T47D (cell line): ENCODE results near the gene SND1.

ENCODE experiments used
- DNase-seq, 2 experiments: peaks; one replicate each; pipeline versions ENCODE4 v3.0.0 to v3.0.0-alpha.2; 2011 to 2012; ENCODE audit warnings: low read depth in 1 of 2, low spot score in 1 of 2
- JUND ChIP-seq: IDR thresholded peaks from 2 replicates; pipeline ENCODE4 v1.6.1; 2012; ENCODE audit warnings: low read depth
- in situ Hi-C: cut with HindIII; loops from 2 replicates; pipeline ENCODE4 v1.10.0; 2016; ENCODE audit warnings: low sequenced_read_pairs, low pct_unique_long_range_greater_than_20kb

SND1 gene

DNA sequence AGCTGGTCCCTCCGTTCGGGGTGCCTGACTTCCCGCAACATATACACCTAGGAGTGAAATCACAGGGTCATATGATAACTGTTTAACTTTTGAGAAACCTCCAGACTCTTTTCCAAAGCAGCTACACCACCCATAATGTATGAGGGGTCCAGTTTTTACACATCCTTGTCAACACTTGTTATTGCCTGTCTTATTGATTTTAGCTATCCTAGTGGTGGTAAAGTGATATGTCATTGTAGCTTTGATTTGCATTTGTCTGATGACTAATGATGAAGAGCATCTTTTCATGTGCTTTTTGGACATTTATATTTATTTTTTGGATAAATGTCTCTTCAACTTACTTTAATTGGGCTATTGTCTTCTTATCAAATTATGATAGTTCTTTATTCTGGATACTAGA, 29.0 kb downstream of the SND1 start:
- DNase-seq, result no peak
- TF ChIP-seq JUND, result no peak
- in situ Hi-C loops, result no loop called here

- TF ChIP-seq JUND, result no peak
- in situ Hi-C loops, result no loop called here
- DNase-seq, result no peak
Measured at GRCh38 chr7:127682140-127682539, 30.1 kb downstream of the SND1 start.

DNA sequence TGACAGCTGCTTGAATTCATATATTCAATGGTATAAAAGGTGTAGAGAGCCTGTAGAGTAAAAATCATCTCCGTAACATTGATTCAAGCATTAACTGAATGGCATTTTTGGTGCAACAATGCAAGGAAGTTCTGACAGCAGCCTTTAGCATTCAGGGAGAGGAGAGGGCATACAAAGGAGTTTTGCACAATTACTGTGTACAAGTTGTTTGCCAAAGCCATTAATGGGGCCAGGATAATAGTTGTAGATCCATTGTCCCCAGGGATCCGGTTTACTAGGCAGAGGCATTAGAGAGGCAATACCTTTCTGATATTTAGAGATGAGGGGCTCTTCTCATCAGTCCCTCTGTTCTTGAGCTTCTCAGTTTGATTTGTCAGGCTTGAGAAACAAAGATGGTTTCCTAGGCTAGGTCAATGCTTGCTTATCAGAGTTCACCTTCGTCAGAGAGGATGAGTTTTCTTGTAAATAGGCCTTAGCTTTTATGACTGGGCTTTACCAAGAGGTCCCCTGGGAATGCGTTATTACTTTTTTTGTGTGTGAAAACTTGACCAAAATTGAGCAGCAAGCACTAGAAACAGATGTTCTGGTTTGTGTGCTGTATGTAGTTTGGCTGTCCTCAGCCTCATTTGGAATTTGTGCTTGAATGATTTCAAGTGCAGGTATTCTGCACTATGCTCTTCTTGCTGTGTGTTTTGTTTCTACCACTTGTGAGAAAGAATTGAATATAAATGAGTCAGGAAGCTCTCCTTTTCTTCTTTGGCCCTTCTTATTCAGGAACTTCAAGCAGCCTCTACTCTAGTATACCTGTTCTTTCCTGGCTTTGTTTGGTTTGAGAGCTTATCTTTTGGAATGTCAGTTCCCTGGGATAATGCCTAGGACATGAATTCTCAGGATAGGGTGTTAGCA, 32.0 kb downstream of the SND1 start:
- DNase-seq, result no peak
- in situ Hi-C loops, result no loop called here

GRCh38 chr7:127689194-127689772, 37.3 kb downstream of the SND1 start:
- in situ Hi-C loops, result no loop called here
- DNase-seq, result no peak
- TF ChIP-seq JUND, result no peak

More for the DNA sequence above, 32.0 kb downstream of the SND1 start:
- no peak for TF ChIP-seq JUND

DNA sequence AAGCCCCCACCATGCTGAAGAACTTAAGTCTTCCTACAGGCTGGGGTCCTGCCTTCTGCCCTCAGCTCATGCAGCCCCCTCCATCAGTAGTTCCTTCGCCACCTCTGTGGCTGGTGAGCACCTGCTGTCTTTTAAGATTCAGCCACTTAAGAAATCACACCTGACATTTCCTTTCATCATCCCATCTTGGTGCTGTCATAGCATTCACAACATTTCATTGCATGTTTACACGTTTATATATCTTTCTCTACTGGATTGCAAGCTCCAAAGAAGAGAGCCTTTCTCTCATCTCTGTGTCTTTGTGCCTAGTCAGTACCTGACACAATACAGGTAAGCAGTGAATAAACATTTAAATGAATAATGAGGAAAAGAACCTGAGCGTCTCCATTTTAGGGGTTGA, 38.3 kb downstream of the SND1 start:
- in situ Hi-C loops, result no loop called here
- no peak for DNase-seq
- TF ChIP-seq JUND, result no peak

GRCh38 chr7:127690806-127691205, 38.8 kb downstream of the SND1 start:
- DNase-seq, result no peak
- in situ Hi-C loops, result no loop called here
- TF ChIP-seq JUND, result no peak

DNA sequence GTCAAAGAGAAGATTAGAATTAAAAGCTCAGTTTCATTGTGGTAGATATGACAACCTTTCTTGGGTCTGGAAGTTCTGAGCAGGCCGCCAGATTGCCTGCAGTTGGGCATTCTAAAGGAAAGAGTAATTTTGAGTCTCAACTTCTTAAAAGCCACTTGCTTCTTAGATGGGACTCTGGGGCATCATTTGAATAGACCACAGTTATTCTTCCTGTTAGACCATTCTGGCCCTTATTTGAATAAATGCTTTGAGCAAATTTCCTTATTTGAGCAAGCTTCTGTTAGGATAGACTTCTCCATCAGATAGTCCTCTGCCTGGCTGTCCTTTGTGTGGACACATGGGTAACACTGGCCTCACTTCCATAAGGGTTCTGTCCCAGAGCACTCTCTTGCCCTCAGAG, 40.2 kb downstream of the SND1 start:
- no peak for TF ChIP-seq JUND
- DNase-seq, result peak in 1 of 2 experiments; percentile 3
- in situ Hi-C loops, result no loop called here

GRCh38 chr7:127699853-127700252, 47.9 kb downstream of the SND1 start:
- in situ Hi-C loops, result no loop called here

DNA sequence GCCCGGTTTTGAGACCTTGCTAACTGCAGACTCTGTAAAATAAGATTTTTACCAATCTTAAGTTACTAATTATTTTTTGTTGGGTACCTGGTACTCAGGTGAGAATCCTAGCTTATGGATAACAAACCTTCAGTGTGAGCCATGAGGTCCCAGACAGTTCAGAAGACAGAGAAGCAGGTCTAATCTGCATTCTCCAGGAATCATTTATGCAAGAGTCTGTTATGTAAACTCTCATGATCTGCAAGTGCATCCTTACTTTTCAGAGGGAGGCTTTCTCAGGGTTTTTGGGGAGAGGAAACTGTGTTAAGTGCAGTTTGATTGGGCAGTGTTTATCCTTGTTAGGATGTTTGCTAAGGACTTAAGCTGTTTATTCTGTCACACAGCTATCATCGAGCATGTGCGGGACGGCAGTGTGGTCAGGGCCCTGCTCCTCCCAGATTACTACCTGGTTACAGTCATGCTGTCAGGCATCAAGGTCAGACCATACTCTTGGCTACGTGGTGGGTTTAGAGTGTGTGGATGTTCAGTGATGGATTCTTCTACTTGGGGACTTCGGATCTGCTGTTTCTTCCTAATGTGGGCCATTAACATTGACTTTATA, 50.2 kb downstream of the SND1 start:
- in situ Hi-C loops, result no loop called here
- DNase-seq, result no peak
- TF ChIP-seq JUND, result no peak

More at GRCh38 chr7:127699853-127700252, 47.9 kb downstream of the SND1 start:
- no peak for TF ChIP-seq JUND
- no peak for DNase-seq

DNA sequence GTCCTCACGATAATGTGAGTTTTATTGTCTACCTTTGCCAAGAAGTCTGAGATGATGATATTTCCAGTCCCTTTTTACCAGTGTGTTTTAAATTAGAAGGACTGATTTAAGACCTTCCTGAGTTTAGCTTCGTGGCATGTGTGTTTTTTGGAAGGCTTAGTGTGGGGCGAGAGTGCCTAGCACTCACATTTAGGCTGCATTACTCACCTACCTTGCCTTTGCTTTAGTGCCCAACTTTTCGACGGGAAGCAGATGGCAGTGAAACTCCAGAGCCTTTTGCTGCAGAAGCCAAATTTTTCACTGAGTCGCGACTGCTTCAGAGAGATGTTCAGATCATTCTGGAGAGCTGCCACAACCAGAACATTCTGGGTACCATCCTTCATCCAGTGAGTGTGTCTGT, 50.9 kb downstream of the SND1 start:
- in situ Hi-C loops, result no loop called here
- no peak for DNase-seq
- TF ChIP-seq JUND, result no peak

DNA sequence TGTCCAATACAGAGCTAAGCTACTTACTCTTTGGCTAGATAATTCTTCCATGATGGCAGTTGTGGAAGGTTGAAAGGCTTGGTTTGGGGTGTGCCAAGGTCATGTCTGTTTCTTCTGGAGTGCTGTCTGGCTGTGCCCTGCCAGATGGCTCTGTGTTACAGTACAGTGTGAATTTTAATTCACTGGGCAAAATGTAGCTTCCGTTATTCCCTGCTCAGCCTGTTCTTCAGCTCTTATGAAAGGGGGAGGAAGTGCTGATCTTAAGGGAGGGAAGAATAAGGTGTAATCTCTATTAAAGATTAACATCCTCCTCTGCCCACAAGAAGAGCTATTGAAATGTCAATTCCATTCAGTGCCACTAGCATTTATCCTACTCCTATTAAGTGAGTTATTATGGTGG, 52.2 kb downstream of the SND1 start:
- TF ChIP-seq JUND, result no peak
- DNase-seq, result no peak
- in situ Hi-C loops, result no loop called here

GRCh38 chr7:127705461-127705959, 53.5 kb downstream of the SND1 start:
- DNase-seq, result no peak
- in situ Hi-C loops, result no loop called here
- no peak for TF ChIP-seq JUND

- DNase-seq, result no peak
- TF ChIP-seq JUND, result no peak
- in situ Hi-C loops, result no loop called here
Measured at GRCh38 chr7:127706766-127707165, 54.8 kb downstream of the SND1 start.
